ENCODE results near the gene DDIAS.

Gene DDIAS

GRCh38 chr11:82980947-82981346, 79.4 kb downstream of the DDIAS start:
- intact Hi-C loops (cut with DNase I), result no loop called here
- DNase-seq, result no peak

DNA sequence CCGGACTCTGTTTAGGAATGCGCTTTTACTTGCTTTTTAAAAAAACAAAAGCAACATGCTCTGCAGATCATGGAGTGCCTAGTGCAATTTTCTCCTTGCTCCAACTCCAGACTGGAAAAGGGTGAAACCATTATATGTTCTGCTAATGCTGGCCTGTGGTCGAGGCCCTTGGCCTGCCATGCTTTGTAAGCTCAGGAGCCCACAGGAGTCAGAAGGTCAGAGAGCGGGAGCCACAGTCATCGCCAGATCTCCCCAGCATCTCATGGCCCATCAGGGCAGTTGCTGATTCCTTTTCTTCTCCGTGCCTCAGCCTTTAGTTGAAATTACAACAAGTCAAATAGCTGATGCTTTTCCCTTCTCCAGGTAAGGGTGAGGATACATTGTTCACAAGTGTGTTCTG, 80.3 kb downstream of the DDIAS start:
- intact Hi-C loops (cut with DNase I), result no loop called here
- no peak for DNase-seq
